NCI-H1694 (cell line): ENCODE results near the gene SLC46A1.

Experiments used
- DNase-seq: peaks from one replicate; lab custom pipeline; 2025; lab: John Stamatoyannopoulos, UW

The SLC46A1 gene

DNA sequence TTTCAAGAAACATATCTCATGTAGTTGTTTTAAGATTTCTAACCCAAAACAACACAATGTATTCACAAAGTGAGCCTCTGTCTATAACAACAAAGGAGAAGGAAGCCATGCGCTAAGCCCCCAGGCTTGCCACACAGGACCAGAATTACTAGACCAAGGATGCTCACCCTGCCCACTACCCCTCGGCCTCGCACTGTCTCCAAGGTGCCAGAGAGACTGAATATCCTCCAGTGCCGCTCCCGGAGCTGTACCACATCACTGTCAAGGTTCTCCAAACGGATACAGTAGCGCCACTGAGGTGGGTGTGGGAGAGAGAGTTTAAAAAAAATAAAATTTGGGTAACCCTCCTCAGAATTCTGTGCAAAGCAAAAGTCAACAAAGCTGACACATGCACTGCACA is 55.7 kb downstream of the SLC46A1 start:
- no peak for DNase-seq

- DNase-seq, result no peak
Observed at GRCh38 chr17:28348979-28349378, 57.0 kb downstream of the SLC46A1 start.

DNA sequence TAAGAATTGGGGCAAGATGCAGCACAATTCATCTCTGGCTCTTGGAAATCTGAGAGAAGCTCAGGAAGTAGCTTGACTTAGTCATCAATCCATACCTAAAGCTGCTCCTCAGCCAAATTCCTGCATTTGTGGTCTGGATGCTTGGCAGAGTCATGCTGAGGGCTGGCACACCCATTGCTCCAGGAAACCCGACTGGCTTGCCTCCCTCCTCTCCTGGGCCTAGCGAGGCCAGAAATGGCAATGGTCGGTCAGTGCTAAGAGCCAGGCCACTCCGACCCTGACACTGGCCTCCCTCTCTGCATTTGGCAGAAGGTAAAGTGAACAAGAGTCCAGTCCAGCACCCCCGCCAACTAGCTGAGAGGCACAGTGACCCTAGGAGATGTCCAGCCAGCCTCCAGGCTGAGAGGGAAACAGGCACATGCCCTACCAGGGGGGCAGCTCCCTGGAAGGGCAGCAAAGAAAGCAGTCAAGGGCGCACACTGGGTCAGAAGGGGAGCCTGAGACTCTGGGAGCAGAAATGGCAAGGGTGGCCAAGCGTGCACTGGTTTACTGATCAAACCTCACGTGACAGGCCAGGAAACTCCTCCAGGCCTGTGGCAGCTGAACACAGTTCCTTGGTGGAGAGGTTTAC is 58.6 kb downstream of the SLC46A1 start:
- no peak for DNase-seq

- DNase-seq, result no peak
Observed at GRCh38 chr17:28346746-28347246, 59.2 kb downstream of the SLC46A1 start.

- no peak for DNase-seq
Observed at GRCh38 chr17:28346199-28346580, 59.8 kb downstream of the SLC46A1 start.

GRCh38 chr17:28345419-28346198 is 60.4 kb downstream of the SLC46A1 start:
- DNase-seq, result no peak
